Measurements from ENCODE around the gene ATG12.
"Not testable (repeated sequence)": the region's sequence is repeated elsewhere in the genome, so short reads cannot be mapped to it uniquely, and the experiment has no call there.

The ATG12 gene

DNA sequence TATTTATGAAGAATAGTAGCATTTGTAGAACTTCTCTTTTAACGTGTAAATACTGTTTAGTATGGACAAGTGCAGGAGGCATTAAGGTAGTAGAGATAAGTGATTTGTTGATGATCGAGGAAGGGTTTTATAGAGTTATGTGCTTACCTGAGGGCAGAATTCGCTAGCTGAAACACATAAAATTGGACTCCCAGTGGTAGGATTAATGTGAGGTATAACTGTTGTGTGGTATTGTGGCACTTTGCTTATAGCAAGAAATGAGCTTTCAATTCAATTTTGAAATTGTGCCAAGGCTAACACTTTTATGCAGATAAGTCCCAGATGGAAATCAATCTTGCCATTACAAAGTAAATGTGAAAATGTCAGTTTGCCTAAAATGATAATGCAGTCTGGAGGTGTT is 1.6 kb upstream of the ATG12 start:
- DNase-seq (ENCODE audit: low spot score) = no peak

GRCh38 chr5:115842089-115842935 is 947 bp upstream of the ATG12 start:
- DNase-seq (ENCODE audit: low spot score) = peak; percentile 57

GRCh38 chr5:115840873-115841272 is 492 bp downstream of the ATG12 start:
- DNase-seq (ENCODE audit: low spot score) = no peak

DNA sequence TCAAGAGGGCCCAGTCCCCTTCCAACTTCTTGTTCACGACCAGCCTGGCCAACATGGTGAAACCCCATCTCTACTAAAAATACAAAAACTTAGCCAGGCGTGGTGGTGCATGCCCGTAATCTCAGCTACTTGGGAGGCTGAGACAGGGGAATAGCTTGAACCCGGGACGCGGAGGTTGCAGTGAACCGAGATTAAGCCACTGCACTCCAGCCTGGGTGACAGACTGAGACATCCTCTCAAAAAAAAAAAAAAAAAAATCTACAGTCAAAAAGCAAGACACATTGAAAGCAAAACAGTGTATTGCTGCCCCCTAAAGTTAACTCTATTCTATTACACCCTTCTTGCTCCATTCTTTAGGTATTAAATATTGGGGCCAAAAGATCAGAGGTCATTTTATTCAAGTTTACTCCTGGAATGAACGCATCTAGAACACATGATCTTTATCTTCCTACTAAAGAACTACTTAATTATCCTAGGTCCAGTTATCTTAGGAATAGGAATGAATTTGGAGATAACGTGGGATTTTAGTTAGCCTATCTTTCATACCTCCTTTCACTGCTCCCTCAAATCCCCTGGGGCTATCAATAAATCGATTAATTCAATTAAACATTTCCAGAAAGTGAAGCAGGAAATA is 2.4 kb downstream of the ATG12 start:
- peak; percentile 52 for DNase-seq (ENCODE audit: low spot score)

- DNase-seq (ENCODE audit: low spot score) = no peak
Measured at GRCh38 chr5:115835481-115835880, 5.9 kb downstream of the ATG12 start.

- peak; percentile 67 for DNase-seq (ENCODE audit: low spot score)
Measured at GRCh38 chr5:115831163-115831768, 10.1 kb downstream of the ATG12 start.

- DNase-seq (ENCODE audit: low spot score) = no peak
Measured at GRCh38 chr5:115829913-115830312, 11.5 kb downstream of the ATG12 start.

- no peak for DNase-seq (ENCODE audit: low spot score)
Measured at GRCh38 chr5:115825948-115826347, 15.4 kb downstream of the ATG12 start.

DNA sequence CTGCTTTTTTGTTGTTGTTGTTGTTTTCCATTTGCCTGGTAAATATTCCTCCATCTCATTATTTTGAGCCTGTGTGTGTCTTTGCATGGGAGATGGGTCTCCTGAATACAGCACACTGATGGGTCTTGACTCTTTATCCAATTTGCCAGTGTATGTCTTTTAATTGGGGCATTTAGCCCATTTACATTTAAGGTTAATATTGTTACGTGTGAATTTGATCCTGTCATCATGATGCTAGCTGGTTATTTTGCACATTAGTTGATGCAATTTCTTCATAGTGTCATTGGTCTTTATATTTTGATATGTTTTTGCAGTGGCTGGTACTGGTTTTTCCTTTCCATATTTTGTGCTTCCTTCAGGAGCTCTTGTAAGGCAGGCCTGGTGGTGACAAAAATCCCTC is 16.4 kb downstream of the ATG12 start:
- DNase-seq (ENCODE audit: low spot score) = not testable (repeated sequence)

- no peak for DNase-seq (ENCODE audit: low spot score)
Measured at GRCh38 chr5:115820846-115821245, 20.5 kb downstream of the ATG12 start.

DNA sequence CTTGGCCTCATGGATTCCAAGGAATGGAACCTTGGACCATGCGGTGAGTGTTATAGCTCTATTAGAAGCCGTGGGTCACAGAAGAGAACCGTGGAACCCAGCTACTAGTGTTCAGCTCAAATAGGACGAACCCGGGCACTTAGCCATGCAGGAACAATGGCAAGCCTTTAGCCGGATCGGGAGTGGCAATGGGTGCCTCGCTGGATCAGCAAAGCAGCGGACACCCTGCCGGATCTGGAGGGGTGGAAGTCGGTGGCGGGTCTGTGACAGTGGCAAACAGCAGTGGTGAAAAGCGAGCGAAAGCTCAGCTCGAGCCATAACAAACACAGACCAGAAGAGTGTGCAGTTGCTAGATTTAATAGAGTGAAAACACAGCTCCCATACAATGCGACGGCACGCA is 22.5 kb downstream of the ATG12 start:
- DNase-seq (ENCODE audit: low spot score) = no peak

- no peak for DNase-seq (ENCODE audit: low spot score)
Measured at GRCh38 chr5:115817386-115817785, 24.0 kb downstream of the ATG12 start.

GRCh38 chr5:115816226-115817081 is 24.9 kb downstream of the ATG12 start, which contains the start of gene CDO1:
TSS of gene CDO1 (minus strand) at chr5:115816659. CDS start at chr5:115816397, 262 bp downstream.
- DNase-seq (ENCODE audit: low spot score) = peak; percentile 38

DNA sequence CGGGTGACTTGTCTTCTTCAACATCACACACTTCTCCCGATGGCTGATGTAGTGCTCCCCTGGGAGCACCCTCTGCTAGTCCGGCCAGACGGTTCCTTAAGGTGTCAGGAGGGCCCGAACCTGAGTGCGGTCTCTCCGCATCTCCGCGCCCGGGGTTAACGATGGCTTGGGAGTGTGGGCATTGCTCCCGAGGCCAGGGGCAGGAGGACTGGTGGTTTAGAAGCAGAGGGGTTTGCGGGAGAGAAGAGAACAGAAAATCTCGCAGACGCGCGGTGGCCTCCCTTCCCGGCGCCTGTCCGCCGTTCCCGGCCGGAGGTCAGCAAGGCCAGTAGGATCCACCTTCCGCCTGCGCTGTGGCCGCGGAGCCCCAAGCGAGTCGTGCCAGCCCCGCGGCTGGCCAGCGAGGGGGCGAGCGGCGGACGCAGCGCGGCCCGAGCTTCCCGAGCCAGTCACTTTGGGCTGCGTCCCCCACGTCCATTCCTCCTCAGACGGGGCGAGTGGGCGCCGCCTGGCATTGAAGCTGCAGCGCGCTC is 25.6 kb downstream of the ATG12 start:
- DNase-seq (ENCODE audit: low spot score) = peak; percentile 9

DNA sequence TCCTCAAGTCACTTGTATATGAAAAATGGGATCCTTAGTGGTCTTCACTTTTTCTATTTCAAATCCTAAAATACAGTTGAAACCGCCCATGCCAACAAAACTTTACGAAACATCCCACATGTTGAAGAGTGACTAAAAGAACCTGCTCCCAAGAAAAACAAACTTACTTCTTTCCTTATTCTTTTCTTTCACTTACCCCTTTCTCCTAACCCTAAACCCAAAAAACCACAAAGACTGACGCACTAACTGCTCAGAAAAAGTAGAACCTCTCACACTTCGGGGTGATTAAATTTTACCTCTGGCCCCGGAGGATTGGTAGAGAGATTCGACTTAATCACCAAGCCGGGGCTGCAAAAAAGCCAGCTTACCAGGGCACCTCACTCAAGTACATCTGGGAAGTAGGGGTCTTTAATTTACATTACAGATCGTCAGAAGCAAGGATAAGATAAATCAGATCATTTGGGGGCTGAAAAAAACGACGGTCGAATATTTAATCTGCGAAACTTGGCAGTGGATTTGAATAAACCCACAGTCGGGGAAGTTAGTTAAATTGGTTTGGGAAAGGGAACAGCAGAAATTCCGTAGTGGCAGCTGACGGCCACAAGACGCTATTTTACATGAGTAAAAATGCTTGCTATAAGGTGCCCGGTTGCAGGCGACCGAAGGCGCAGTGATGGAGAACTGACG is 26.2 kb downstream of the ATG12 start:
- DNase-seq (ENCODE audit: low spot score) = no peak

- DNase-seq (ENCODE audit: low spot score) = no peak
Measured at GRCh38 chr5:115813719-115814118, 27.6 kb downstream of the ATG12 start.

GRCh38 chr5:115812372-115812771 is 29.0 kb downstream of the ATG12 start:
- DNase-seq (ENCODE audit: low spot score) = no peak

DNA sequence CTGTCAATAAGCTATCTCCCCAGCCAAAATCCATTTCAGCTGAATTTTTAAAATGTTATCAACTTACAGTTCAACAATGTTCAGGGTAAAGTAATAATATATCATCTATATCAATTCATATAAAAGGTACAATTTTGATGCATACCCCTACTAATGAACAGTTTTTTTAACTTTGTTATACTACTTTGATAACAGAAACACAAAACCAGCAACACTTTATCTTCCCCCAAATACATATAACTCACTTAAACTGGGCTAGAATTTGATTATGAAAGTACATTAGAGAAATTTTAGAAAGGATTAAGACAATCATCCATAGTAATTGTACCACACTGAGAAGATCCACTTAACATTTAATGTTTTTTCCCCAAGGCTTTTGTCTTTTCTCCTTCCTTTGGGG is 30.0 kb downstream of the ATG12 start:
- DNase-seq (ENCODE audit: low spot score) = no peak

- DNase-seq (ENCODE audit: low spot score) = no peak
Measured at GRCh38 chr5:115810761-115811160, 30.6 kb downstream of the ATG12 start.

GRCh38 chr5:115809946-115810345 is 31.4 kb downstream of the ATG12 start:
- no peak for DNase-seq (ENCODE audit: low spot score)

DNA sequence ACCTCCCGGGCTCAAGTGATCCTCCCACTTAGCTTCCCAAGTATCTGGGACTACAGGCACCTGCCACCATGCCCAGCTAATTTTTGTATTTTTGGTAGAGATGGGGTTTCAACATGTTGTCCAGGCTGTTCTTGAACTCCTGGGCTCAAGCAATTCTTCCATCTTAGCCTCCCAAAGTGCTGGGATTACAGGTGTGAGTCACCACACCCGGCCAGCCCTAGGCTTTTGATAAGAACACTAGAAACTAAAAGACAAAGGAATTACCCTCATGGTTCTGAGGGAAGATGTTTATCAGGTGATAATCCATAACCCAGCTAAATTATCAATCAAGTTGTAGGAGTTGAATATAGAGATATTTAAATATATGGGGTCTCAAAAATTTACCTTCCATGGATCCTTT is 33.3 kb downstream of the ATG12 start:
- DNase-seq (ENCODE audit: low spot score) = not testable (repeated sequence)

Measured in AG08395 (cell line).